Stimulated activated CD4-positive, alpha-beta T cell treated with anti-CD3 and anti-CD28 coated beads, Interleukin-15, amount 100 ng/mL, for 1 hour (primary cell): ENCODE data around the gene RAB1A.
"Not testable (repeated sequence)": the region's sequence is repeated elsewhere in the genome, so short reads cannot be mapped to it uniquely, and the experiment has no call there.

ENCODE experiments used
- DNase-seq, 2 donors: peaks; one replicate each; pipeline ENCODE4 v3.0.0-alpha.2; 2020; ENCODE audit warnings: low read depth in 1 of 2, low spot score in 1 of 2

The RAB1A gene

DNA sequence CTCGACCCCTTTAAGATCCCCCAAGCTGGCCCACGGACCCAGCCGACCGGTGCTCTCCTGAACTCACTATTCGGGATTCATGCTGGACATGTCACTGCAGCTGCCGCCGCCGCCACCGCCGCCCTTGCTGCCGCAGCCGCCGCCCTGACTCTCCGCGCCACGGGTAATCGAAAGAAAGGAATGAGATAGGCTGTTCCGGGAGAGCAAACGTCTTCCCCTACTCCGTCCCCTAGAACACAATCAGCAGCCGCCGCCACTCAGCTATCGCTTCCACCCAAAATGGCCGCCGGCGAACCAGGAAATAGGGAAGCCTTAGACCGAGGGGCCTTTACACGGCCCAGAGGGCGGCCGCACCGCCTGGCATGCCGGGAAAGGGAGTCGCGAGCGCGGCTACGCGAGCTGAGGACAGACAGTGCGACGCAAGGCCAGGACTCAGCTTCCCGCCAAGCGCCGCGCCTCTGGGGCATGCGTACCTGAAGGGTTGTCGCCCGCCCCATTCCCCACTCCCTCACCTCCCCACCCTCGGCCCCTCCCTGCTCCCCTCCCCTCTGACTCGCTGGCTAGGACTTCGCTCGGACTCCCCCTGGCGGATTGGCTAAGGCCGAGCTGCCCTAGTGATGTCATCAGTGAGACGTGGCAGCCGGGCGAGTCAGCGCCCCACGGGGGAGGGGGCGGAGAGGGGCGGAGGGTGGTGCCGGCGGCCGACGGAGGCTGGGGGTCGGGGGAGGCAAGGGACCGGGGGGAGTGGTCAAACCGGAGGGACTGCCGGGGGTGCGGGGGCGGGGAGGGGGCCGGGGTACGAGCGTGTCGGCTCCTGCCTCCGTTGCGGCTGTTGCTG, at the start of gene RAB1A:
Gene RAB1A, minus strand, starts transcription at position 281 of the 838 bp plus-strand sequence. Its CDS starts 191 bp downstream, at position 90.
- peak; percentile 97 to 98 for DNase-seq

DNA sequence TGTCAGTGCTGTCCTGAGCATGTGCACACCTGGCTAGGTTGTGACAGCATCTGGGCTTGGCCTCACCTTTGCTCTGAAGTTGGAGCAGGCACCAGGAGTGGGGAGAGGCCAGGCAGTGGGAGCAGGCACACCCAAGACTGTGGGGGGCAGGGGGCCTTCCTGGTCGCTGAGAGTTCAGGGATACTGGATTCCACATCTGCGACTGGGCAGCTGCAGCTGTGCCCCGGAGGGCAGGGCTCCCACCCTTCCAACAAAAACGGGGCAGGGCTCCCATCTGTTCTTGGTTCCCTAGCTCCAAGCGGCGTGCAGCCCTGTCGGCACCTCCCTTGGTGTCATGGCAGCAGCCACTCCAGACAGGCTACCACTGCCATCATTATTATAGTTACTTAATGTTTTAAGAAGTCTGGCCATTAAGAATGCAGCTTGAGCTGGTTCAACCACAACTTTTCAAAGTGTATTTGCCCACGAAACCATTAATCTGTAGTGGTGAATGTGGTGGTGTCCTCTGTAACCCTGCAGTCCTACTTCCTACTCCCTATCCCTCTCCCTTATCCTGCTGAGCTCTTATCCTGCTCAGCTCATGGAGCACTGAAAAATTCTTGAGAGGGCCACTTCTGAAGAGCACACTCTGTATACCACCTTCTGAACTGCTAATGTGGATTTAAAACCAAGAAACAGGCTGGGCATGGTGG, 48.0 kb upstream of the RAB1A start:
- DNase-seq: no peak

DNA sequence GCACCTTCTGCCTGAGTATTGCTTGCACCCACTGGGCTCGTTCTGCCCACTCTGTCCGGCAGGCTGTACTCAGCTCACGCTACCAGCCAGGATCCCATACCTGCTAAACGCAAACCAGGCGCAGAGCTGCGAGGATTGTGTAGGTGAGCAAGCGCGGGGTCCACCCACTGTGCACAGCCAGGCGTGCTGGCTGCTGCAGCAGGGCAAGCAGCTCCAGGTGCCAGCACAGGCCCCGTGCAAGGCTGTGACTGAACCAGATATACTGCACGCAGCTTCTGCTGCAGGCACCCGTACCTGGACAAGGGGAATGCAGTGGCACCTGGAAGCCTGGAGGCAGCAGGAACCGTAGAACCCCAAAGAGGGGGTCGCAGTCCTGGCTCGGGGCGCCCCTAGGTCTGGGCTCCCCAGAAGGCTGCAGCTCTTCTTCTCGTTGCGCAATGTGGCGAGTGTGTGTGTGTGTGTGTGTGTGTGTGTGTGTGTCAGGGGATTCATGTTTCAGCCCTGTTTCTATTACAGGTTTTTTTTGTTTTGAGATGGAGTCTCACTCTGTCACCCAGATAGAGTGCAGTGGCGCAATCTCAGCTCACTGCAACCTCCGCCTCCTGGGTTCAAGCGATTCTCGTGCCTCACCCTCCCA, 46.1 kb upstream of the RAB1A start:
- no peak for DNase-seq

DNA sequence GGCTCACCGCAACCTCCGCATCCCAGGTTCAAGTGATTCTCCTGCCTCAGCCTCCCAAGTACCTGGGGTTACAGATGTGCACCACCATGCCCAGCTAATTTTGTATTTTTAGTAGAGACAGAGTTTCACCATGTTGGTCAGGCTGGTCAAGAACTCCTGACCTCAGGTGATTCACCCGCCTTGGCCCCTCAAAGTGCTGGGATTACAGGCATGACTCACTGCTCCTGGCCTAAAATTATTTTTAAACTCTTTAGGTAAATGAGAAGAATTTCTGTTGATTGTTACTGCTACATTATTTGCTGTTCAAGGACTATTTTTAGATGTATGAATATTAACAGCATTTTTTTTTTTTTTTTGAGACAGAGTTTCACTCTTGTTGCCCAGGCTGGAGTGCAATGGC, 44.1 kb upstream of the RAB1A start:
- not testable (repeated sequence) for DNase-seq

DNA sequence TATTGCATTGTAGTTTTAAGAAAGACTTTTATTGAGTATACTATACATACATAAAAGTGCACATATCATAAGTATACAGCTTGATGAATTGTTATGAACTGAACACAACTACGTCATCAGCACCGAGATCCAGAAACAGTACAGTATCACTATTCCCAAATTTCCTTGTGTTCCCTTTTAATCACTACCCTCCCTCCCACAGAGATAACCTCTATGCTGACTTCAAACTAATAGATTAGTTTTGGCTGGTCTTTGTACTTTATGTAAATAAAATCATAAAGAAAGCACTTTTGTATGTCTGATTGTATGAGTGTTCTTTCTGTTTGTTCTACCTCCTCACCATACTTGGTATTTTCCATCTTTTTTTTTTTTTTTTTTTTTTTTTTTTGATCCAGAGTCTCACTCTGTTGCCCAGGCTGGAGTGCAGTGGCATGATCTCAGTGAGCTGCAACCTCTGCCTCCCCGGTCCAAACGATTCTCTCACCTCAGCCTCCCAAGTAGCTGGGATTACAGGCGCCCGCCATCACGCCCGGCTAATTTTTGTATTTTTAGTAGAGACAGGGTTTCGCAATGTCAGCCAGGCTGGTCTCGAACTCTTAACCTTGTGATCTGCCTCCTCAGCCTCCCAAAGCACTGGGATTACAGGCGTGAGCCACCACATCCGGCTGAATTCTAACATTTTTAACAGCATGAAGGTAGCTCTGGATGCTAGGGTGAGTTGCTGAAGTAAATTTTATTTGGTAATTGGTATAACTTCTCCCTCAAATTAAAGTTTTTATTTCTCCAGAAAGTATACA, 43.3 kb upstream of the RAB1A start:
- no peak for DNase-seq

DNA sequence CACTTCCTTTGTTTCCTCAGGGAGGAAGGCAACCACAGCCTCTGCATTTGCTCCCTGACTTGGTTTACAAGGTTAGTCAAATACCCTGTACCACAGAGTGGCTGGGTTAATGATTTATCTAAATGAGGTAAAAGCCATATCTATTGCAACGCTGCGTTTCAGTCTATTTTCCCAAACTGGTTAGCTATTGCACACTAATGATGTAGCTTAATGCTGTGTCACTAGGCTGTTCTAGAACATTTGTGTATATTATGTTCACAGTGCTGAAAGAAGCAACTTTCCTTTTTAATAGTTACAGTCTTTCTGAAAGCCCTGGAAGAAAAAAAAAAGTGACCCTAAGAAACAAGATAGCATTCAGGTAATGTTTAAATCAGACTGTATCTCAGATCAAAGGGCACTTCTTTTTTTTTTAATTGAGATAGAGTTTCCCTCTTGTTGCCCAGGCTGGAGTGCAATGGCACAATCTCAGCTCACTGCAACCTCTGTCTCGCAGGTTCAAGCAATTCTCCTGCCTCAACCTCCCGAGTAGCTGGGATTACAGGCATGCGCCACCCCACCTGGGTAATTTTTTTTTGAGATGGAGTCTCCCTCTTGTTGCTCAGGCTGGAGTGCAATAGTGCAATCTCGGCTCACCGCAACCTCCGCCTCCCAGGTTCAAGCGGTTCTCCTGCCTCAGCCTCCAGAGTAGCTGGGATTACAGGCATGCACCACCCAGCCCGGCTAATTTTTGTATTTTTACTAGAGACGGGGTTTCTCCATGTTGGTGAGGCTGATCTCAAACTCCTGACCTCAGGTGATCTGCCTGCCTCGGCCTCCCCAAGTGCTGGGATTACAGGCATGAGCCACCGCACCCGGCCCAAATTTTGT, 40.9 kb upstream of the RAB1A start:
- DNase-seq: not testable (repeated sequence)

DNA sequence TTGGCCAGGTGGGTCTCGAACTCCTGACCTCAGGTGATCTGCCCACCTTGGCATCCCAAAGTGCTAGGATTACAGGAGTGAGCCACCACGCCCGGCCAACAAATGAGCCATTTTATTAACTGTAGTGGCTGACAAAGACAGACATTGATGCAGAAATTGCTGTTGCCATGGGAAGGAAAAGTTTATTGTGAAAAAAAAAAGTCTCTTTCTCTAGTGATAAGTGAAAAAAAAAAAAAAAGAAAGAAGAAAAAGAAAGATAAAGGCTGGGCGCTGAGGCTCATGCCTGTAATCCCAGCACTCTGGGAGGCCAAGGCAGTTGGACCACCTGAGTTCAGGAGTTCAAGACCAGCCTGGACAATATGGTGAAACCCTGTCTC, 39.8 kb upstream of the RAB1A start:
- DNase-seq: no peak

DNA sequence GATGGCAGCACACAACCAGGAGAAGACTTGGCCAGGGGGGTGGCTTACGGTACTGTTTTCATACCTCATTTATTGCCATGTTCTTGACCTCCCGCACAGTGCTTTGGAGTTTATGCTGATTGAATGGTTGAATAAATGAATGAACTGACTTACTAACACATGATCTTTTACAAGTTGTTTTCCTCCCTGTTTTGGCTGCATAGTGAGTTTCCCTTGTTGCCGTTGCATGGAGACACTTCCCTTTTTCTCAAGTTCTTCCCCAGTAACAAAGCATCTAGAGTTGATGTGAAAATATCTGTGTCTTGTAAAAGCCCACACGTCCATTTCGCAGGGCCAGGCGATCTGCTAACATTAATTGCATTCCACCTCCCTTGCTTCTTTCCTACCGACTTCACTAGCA, 35.7 kb upstream of the RAB1A start:
- no peak for DNase-seq

DNA sequence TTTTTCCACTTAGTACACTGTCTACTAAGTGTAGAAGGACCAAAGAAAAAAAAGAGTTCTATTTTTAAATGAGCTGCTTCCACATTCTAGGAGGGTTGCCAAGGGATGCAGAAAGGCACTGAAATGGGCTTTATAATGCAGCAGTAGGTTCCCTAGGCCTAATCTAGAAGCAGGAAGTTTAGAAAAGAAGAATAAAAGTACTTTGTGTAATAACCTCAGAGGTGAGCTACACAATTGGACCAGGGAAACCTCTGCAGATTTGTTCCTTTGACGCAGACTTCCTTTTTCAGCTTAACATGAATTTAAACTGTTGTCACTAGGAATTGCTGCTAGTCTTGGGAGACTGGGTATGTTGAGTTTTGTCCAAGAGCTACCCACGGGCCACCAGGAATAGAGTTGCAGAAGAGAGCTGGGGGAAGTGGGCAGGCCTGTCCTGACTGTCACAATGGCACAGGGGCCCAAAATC, 34.6 kb upstream of the RAB1A start:
- DNase-seq: no peak

DNA sequence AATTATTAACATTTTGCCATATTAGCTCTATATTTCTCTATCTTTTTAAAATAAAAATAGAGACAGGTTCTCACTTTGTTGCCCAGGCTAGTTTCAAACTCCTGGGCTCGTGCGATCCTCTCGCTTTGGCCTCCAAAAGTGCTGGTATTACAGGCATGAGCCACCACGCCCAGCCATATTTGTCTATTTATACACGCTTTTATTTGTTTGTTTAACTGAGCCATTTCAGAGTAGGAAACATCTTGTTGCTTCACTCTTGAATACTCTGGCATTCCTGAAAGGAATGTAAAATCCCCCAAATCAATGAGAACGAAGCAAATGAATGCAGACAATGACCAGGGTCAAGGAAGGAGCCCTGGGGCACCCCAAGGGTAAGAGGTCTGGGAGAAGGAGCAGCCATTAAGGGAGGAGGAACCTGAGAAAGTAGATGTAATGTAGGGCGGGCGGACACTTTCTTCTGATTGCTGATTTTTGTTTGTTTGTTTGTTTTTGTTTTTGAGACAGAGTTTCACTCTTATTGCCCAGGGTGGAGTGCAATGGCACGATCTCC, 31.7 kb upstream of the RAB1A start:
- no peak for DNase-seq

DNA sequence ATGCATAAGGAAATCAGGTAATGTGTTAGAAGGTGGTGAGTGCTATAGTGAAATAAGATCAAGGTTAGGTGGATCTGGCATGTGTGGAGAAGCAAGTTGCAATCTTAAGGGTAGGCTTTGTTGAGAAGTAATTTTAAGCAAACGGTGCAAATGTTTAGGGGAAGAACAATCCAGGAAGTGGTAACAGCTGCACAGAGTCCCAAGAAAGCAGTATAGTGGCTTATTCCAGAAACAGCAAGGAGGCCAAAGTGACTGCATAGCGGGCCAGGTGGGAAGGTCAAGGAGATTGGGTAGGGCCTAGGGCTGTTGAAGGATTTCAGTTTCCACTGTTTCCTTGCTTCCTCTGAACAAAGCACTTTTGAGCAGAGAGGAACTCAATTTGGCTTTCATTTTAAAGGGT, 30.0 kb upstream of the RAB1A start:
- DNase-seq: no peak

DNA sequence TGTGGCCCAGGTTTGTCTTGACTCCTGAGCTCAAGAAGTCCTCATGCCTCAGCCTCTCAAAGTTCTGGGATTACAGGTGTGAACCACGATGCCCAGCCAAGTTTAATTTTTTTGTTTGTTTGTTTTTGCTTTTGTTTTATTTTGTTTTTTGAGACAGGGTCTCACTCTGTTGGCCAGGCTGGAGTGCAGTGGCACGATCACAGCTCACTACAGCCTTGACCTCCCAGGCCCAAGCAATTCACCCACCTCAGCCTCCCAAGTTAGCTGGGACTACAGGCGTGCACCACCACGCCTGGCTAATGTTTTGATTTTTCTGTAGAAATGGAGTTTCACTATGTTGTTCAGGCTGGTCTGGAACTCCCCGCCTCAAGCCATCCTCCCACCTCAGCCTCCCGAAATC, 29.4 kb upstream of the RAB1A start:
- DNase-seq: no peak

DNA sequence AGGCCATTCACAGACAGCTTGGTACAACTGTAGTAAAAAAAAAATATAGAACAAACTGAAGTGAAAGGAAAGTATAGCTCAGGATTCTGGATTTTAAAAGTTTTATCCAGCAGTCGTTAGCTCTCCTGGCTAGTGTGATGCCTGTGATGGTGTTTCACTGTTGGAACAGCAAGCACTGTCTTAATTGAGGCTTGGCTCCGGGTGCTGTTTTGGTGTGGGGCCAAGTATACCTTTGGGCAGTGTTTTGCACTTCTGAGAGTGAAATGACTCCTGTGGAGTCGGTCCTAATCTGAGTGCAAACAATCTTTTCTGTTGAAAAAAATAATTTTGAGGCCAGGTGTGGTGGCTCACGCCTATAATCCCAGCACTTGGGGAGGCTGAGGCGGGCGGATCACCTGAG, 28.7 kb upstream of the RAB1A start:
- DNase-seq: no peak

DNA sequence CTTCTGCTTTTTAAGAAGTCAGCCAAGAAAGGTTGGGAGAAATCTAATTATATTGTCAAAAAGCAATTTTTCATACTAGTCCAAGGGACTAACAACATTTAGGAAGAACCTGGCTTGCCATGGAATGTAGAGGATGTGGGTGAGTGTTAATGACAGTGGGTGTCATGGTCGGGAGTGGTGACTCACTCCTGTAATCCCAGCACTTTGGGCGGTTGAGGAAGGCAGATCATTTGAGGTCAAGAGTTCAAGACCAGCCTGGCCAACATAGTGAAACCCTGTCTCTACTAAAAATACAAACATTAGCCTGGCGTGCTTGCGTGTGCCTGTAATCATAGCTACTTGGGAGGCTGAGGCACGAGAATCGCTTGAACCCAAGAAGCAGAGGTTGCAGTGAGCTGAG, 27.9 kb upstream of the RAB1A start:
- not testable (repeated sequence) for DNase-seq

DNA sequence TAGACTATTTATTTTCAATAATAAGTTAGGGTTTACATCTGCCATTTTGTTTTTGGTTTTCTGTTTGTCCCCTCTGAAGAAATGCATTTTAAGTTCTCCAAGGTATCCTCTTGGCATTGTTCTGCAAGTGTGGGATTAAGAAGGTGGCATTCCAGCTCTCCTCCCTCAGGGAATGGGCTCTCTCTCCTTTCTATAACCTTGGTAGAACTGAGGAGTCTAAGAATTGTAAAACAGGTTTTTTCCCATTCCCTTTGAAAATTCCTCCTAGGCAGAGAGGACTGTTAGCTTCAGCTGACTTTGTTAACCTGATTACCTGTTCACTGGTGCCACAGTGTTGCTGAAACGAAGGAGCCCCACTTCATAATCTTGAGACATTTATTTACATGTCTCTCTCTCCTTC, 26.1 kb upstream of the RAB1A start:
- no peak for DNase-seq

DNA sequence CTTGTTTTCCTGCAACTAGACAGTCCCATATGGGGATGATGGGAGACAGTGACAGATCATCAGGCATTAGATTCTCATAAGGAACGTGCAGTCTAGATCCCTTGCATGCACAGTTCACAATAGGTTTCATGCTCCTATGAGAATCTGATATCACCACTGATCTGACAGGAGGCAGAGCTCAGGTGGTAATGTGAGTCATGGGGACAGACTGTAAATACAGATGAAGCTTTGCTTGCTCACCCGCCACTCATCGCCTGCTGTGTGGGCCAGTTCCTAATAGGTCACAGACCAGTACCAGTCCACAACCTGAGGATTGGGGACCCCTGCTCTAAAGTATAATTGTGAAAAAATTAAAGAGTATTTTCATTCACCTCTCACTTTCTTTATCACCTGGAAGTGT, 23.6 kb upstream of the RAB1A start:
- no peak for DNase-seq

DNA sequence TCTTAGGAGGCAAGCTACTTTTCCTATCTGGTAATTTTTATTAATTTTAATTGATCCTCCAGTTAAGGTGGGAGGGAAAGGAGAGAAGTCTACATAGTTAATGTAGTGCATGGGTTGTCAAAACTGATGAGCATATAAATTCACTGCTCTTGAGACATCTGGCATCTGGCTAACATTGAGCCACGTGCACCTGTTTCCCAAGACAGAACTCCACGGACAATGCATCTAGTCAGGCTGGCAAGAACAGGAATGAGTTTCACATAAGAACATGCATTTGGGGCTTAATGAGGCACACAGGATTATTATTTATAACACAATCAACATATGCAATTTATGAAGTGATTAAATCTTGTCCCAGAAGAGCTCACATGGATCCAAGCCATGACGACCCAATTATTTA, 16.2 kb upstream of the RAB1A start:
- DNase-seq: no peak

DNA sequence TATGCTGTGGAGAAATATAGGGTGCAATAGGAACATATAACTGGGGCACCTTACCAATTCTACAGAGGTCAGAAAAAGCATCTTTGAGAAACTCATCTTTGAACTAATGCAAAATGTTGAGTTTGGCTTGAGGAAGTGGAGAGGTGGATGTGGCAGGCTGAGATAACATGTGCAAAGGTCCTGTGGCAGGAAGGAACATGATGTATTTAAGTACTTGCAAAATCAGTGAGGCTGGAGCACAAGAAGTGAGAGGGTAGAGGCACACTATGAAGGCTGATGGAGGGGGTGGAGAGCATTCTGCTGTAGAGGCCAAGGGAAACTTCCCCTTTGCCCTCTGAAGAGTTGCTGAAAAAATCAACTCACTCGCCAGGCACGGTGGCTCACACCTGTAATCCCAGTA, 14.7 kb upstream of the RAB1A start:
- no peak for DNase-seq

DNA sequence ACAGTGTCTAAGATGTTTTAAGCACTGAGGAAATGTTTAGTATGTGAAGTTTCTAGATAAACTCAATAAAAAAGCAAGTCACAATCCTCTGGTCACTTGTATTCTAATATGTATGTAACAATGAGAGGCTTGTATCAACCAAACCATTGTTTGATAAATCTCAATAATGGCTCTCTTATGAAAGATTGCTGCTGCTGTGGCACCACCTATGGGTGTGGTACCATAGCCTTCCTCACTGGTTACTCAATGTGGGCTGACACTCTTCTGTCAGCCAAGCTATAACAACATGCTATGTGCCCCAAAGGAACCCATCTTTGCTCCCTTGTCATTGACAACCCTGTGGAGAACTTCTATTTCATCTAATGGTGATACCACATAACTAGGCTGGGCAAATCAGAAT, 12.6 kb upstream of the RAB1A start:
- DNase-seq: no peak

DNA sequence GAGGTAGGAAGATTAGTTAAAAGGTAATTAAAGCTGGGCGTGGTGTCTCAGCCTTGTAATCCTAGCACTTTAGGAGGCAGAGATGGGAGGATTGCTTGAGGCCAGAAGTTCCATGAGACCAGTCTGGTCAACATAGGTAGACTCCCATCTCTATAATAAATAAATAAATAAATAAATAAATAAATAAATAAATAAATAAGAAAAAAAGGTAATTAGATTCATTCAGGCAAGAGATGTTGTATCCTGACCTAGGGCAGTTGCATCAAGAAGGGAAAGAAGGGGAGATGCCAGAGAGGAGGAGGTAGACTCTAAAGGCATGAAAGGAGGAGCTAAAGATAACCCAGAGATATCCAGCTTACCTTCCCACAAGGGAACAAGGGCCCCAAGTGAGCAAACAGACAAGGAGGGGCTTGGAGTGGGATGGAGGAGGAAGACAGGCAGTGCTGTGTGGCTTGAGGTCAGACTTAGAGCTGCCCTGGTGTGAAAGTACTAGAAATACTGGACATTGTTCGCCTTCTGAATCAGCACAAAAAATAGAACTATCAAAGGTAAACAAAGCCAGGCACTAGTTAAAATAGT, 7.4 kb upstream of the RAB1A start:
- no peak for DNase-seq
